GM19043 (cell line): Measurements from ENCODE around the gene FADS2.

Experiments
- ATAC-seq: cut with Tn5 transposase; IDR thresholded peaks from one replicate; pipeline ENCODE4 v1.9.1; 2021; ENCODE audit warnings: low read depth; ENCODE audit not compliant: unreplicated experiment

The FADS2 gene

GRCh38 chr11:61842528-61842820 is 14.4 kb downstream of the FADS2 start:
- ATAC-seq: no peak

GRCh38 chr11:61844909-61845565 is 16.9 kb downstream of the FADS2 start:
- no peak for ATAC-seq

GRCh38 chr11:61846362-61847020 is 18.4 kb downstream of the FADS2 start:
- no peak for ATAC-seq

- no peak for ATAC-seq
These were observed 19.9 kb downstream of the FADS2 start for GRCh38 chr11:61847914-61848581.

- ATAC-seq: no peak
These were observed 20.5 kb downstream of the FADS2 start for GRCh38 chr11:61848631-61849030.

GRCh38 chr11:61850687-61851086 is 22.6 kb downstream of the FADS2 start:
- ATAC-seq: no peak

- ATAC-seq: no peak
These were observed 23.2 kb downstream of the FADS2 start for GRCh38 chr11:61851113-61851899.

GRCh38 chr11:61851900-61852295 is 23.8 kb downstream of the FADS2 start:
- no peak for ATAC-seq

- no peak for ATAC-seq
These were observed 25.6 kb downstream of the FADS2 start for GRCh38 chr11:61853698-61854169.

GRCh38 chr11:61854206-61854895 is 26.3 kb downstream of the FADS2 start:
- ATAC-seq: no peak

GRCh38 chr11:61854966-61855714 is 27.0 kb downstream of the FADS2 start:
- no peak for ATAC-seq

- ATAC-seq: no peak
These were observed 28.0 kb downstream of the FADS2 start for GRCh38 chr11:61855939-61856680.

- ATAC-seq: no peak
These were observed 32.2 kb downstream of the FADS2 start for GRCh38 chr11:61860054-61860903.

- no peak for ATAC-seq
These were observed 33.5 kb downstream of the FADS2 start for GRCh38 chr11:61861634-61862033.

- ATAC-seq: no peak
These were observed 34.8 kb downstream of the FADS2 start for GRCh38 chr11:61862714-61863547.

GRCh38 chr11:61863548-61864081 is 35.5 kb downstream of the FADS2 start:
- ATAC-seq: no peak
